ENCODE results near the gene MTARC1. TPM values are rescaled to one million over a fixed set of nuclear protein-coding genes. Genes with fewer than 3 reads are reported as not detected.

The MTARC1 gene
- total and polyA plus RNA-seq, 9 of the 15 experiments (the other 6 are each of a cell fraction or from before 2014, with no cell fraction given) = 0.07 to 0.14 (median 0.11) TPM; not detected in 6

- FAIRE-seq = peak; percentile 88
- H3K79me2 ChIP-seq (ENCODE audit: control insufficient read depth, insufficient read depth, low read length) = no peaks in the 10 kb centered on the region
- intact Hi-C loops (cut with micrococcal nuclease) = loop anchor here (1.0 to 10.0 kb wide), 8 partner anchors 97 to 940 kb away; no protein-coding TSS in a partner anchor
- H3K9me1 ChIP-seq (ENCODE audit: control insufficient read depth, insufficient read depth, low read length) = no peaks in the 10 kb centered on the region
- peak; percentile 100 for ATAC-seq
- H2AFZ ChIP-seq (ENCODE audit: low read depth, low read length) = 0 out of 2 replicates have a peak overlapping the region, but pooled peaks have one; percentile 34
- H4K20me1 ChIP-seq (replicated peaks; ENCODE audit: control insufficient read depth, insufficient read depth, low read length) = no peaks in the 10 kb centered on the region
- peaks cover 0 to 7% of the 10 kb centered on the region in 2 experiments; a peak in 1 of 5 replicates for H3K27me3 ChIP-seq (ENCODE audit: control insufficient read depth in 2 of 2, insufficient read depth in 2 of 2, low read length in 2 of 2)
- no peaks in the 10 kb centered on the region for H3K36me3 ChIP-seq (ENCODE audit: control insufficient read depth, insufficient read depth, low read length)
- peak; percentile 83 to 87 (median 86) for DNase-seq (ENCODE audit: extremely low read depth in 1 of 4, low spot score in 3 of 4)
- no peak overlapping the region for H3K4me3 ChIP-seq
- no TSS peak for BruUV-seq (replicated peaks)
- WGBS (ENCODE audit: insufficient coverage, low coverage, missing lambda C conversion rate) = 9% methylated on average over 19 of the region's 19 CpGs
- H3K27ac ChIP-seq (ENCODE audit: extremely low read depth, low read depth, low read length) = no peak overlapping the region
- no peak overlapping the region for H3K9ac ChIP-seq (ENCODE audit: insufficient read depth in 1 of 2, low read depth in 2 of 2, low read length in 2 of 2)
- ChIA-PET POLR2A (no interaction called here), CTCF (ENCODE audit: low intra/inter-chr PET ratio) (interaction anchor here (0.5 to 2.3 kb wide), 8 partner anchors 97 to 940 kb away, joined by 3 to 8 read pairs (median 4); no protein-coding TSS in a partner anchor)
- H3K4me1 ChIP-seq (replicated peaks in 1 of 2; ENCODE audit: control insufficient read depth in 2 of 2, insufficient read depth in 2 of 2, low read length in 2 of 2) = no peaks in the 10 kb centered on the region
- in situ Hi-C loops (cut with MboI) = loop anchor here (10.0 kb wide), 1 partner anchor 942 kb away; no protein-coding TSS in a partner anchor
- H3K9me3 ChIP-seq (replicated peaks; ENCODE audit: control insufficient read depth, insufficient read depth, low read depth, low read length) = no peaks in the 10 kb centered on the region
- no peak overlapping the region for H3K4me2 ChIP-seq (ENCODE audit: insufficient read depth, low read length)
- TF ChIP-seq GABPB1 (CRISPR knock-in tag; IDR thresholded peaks at IDR 0.05) (no peak), MGA (IDR thresholded peaks at IDR 0.05) (no peak), POLR2AphosphoS5 (IDR thresholded peaks at IDR 0.05; ENCODE audit: control insufficient read depth, insufficient read depth, low read depth, low read length) (no peak), POLR2A (conservative IDR thresholded peaks at IDR 0.05) (no peak), KDM4B (IDR thresholded peaks at IDR 0.05; ENCODE audit: borderline replicate concordance in 2 of 2, low read depth in 1 of 2) (no peak), RFX7 (CRISPR knock-in tag; IDR thresholded peaks at IDR 0.05) (no peak), RFX5 (IDR thresholded peaks at IDR 0.05; ENCODE audit: low read depth, low read length) (no peak), SMARCA4 (IDR thresholded peaks at IDR 0.05) (no peak), MEF2A (IDR thresholded peaks at IDR 0.05; ENCODE audit: control insufficient read depth, low read depth, low read length) (no peak), NFE2L1 (tag; IDR thresholded peaks at IDR 0.05; ENCODE audit: borderline replicate concordance, low read depth) (no peak), BHLHE40 (IDR thresholded peaks at IDR 0.05; ENCODE audit: low read length) (0 out of 2 replicates have a peak, but pooled peaks have one; percentile 20)
Observed at GRCh38 chr1:220776720-220777326, 9.9 kb upstream of the MTARC1 start.
